K562 (cell line): ENCODE results near the gene TTLL9. TPM values are rescaled to one million over a fixed set of nuclear protein-coding genes. Genes with fewer than 3 reads are reported as not detected.

Experiments
- ATAC-seq: fragments of 200-7000 bp; cut with Tn5 transposase; 3 replicates; pipeline ENCODE4 v1.9.1; 2020; ENCODE audit warnings: moderate library complexity
- BruUV-seq: library from RNA; stranded (reverse); fragments of 400-500 nt; replicated peaks from 2 replicates; lab custom pipeline; 2021; lab: Mats Ljungman, UMichigan
- CTCF ChIA-PET: fragments of 300-600 bp; formaldehyde crosslinking; extraction: SDS; loops from one replicate; lab custom pipeline; 2021; ENCODE audit warnings: low intra/inter-chr PET ratio; lab: Yijun Ruan, JAX
- POLR2A ChIA-PET: fragments of 300-600, 350-650 bp; sonication (Branson Sonifier 250); formaldehyde crosslinking; extraction: SDS; loops from one replicate; lab custom pipeline; 2021; ENCODE audit warnings: antibody characterized with exemption, inconsistent platforms; lab: Yijun Ruan, JAX
- DNase-seq, 4 experiments: peaks; one replicate each; pipeline versions ENCODE4 v3.0.0 to v3.0.0-alpha.2; 2011 to 2018; ENCODE audit warnings: low spot score in 3 of 4, mixed read lengths in 3 of 4; ENCODE audit errors: extremely low read depth in 1 of 4
- FAIRE-seq: peaks from 2 replicates; lab custom pipeline; 2011; peaks lifted over from hg19 to GRCh38; lab: Jason Lieb, UNC
- H2AFZ ChIP-seq: 2 replicates; pipeline ENCODE4 v1.6.0; 2011; ENCODE audit warnings: low read depth, low read length, control low read depth, inconsistent platforms
- H3K27ac ChIP-seq: fragments of 200-600 bp; 3 replicates; pipeline ENCODE4 v1.8.0; 2011; ENCODE audit warnings: low read depth, mild to moderate bottlenecking, control low read depth, inconsistent platforms, low read length, moderate library complexity, mixed read lengths; ENCODE audit errors: extremely low read depth
- H3K27me3 ChIP-seq, 2 experiments: fragments of 300-600 bp in 1 of 2; 2 replicates in 1 of 2; 3 replicates in 1 of 2; pipeline versions ENCODE4 v1.6.0 to v1.8.0; 2011; ENCODE audit warnings: inconsistent platforms in 2 of 2, low read length in 2 of 2, mild to moderate bottlenecking in 1 of 2, mixed read lengths in 1 of 2, moderate library complexity in 1 of 2; ENCODE audit not compliant: control insufficient read depth in 2 of 2, insufficient read depth in 2 of 2
- H3K36me3 ChIP-seq: fragments of 300-600 bp; 3 replicates; pipeline ENCODE4 v1.8.0; 2011; ENCODE audit warnings: mild to moderate bottlenecking, low read length, inconsistent platforms; ENCODE audit not compliant: control insufficient read depth, insufficient read depth
- H3K4me1 ChIP-seq, 2 experiments: fragments of 200-600 bp in 1 of 2; replicated peaks in 1 of 2; 2 replicates in 1 of 2; 3 replicates in 1 of 2; pipeline versions ENCODE4 v1.5.1 to v1.8.0; 2011; ENCODE audit warnings: inconsistent platforms in 2 of 2, low read length in 2 of 2, mild to moderate bottlenecking in 1 of 2, mixed read lengths in 1 of 2, moderate library complexity in 1 of 2; ENCODE audit not compliant: control insufficient read depth in 2 of 2, insufficient read depth in 2 of 2
- H3K4me2 ChIP-seq: 2 replicates; pipeline ENCODE4 v1.6.1; 2011; ENCODE audit warnings: low read length, control low read depth, inconsistent platforms, mixed read lengths; ENCODE audit not compliant: insufficient read depth
- H3K4me3 ChIP-seq: fragments of 200-600 bp; sonication (generic), shearing (Covaris generic); 2 replicates; pipeline ENCODE4 v1.5.1; 2016; ENCODE audit warnings: control low read depth, inconsistent platforms
- H3K79me2 ChIP-seq: fragments of 200-600 bp; 3 replicates; pipeline ENCODE4 v1.8.0; 2011; ENCODE audit warnings: low read length, inconsistent platforms; ENCODE audit not compliant: control insufficient read depth, insufficient read depth
- H3K9ac ChIP-seq, 2 experiments: 2 replicates each; pipeline versions ENCODE4 v1.6.0 to v1.6.1; 2011; ENCODE audit warnings: low read depth in 2 of 2, low read length in 2 of 2, control low read depth in 1 of 2, inconsistent platforms in 1 of 2, mild to moderate bottlenecking in 1 of 2, mixed read lengths in 1 of 2; ENCODE audit not compliant: insufficient read depth in 1 of 2
- H3K9me1 ChIP-seq: one replicate; pipeline ENCODE4 v1.6.0; 2011; ENCODE audit warnings: inconsistent platforms, mild to moderate bottlenecking, low read length, moderate library complexity; ENCODE audit not compliant: control insufficient read depth, insufficient read depth
- H3K9me3 ChIP-seq: replicated peaks from 2 replicates; pipeline ENCODE4 v1.5.1; 2011; ENCODE audit warnings: low read depth, low read length, inconsistent platforms; ENCODE audit not compliant: control insufficient read depth, insufficient read depth
- H4K20me1 ChIP-seq: replicated peaks from 2 replicates; pipeline ENCODE4 v1.6.1; 2011; ENCODE audit warnings: low read length, inconsistent platforms, mixed read lengths; ENCODE audit not compliant: control insufficient read depth, insufficient read depth
- EZH2 ChIP-seq: IDR thresholded peaks from 2 replicates; pipeline ENCODE4 v1.6.1; 2012; ENCODE audit warnings: low read depth, mild to moderate bottlenecking, inconsistent platforms, low read length, borderline replicate concordance
- HDAC8 ChIP-seq: fragments of 450-650 bp; IDR thresholded peaks from 2 replicates; pipeline ENCODE4 v1.6.1; 2016; ENCODE audit warnings: mild to moderate bottlenecking, missing genetic modification characterization, moderate library complexity, missing compliant biosample characterization
- HEY1 ChIP-seq: fragments of 250-450 bp; sonication (Bioruptor Pico); IDR thresholded peaks from 2 replicates; pipeline ENCODE4 v1.5.0; 2020; ENCODE audit warnings: mild to moderate bottlenecking, moderate library complexity, borderline replicate concordance
- MCM5 ChIP-seq: fragments of 450-650 bp; IDR thresholded peaks from 2 replicates; pipeline ENCODE4 v1.6.1; 2016; ENCODE audit warnings: low read depth
- NBN ChIP-seq: fragments of 450-650 bp; IDR thresholded peaks from 2 replicates; pipeline ENCODE4 v1.6.1; 2016; ENCODE audit warnings: low read depth, mild to moderate bottlenecking
- NFIC ChIP-seq: fragments of 450-650 bp; IDR thresholded peaks from 2 replicates; pipeline ENCODE4 v1.6.1; 2017; ENCODE audit warnings: mild to moderate bottlenecking, inconsistent platforms
- NFRKB ChIP-seq: fragments of 450-650 bp; IDR thresholded peaks from 2 replicates; pipeline ENCODE4 v1.6.1; 2016; ENCODE audit warnings: low read depth
- POU5F1 ChIP-seq: fragments of 150-350 bp; IDR thresholded peaks from 2 replicates; pipeline ENCODE4 v1.6.1; 2014; ENCODE audit warnings: borderline replicate concordance, low read length, low read depth, mild to moderate bottlenecking; ENCODE audit not compliant: partially characterized antibody
- PRMT5 ChIP-seq: sonication (generic); formaldehyde crosslinking; IDR thresholded peaks from 2 replicates; pipeline ENCODE4 v1.5.0; 2020; ENCODE audit warnings: missing genetic modification reagents
- RAD21 ChIP-seq, 2 experiments: fragments of 250-450 bp in 1 of 2; fragments of 450-650 bp in 1 of 2; sonication (Bioruptor Pico) in 1 of 2; formaldehyde crosslinking in 1 of 2; IDR thresholded peaks in 1 of 2; conservative IDR thresholded peaks in 1 of 2; 2 replicates each; pipeline versions ENCODE4 v1.4.0 to v1.8.0; 2020 to 2022; ENCODE audit warnings: mild to moderate bottlenecking in 2 of 2, moderate library complexity in 1 of 2
- RBM25 ChIP-seq: fragments of 200-400 bp; formaldehyde crosslinking; IDR thresholded peaks from 2 replicates; pipeline ENCODE4 v1.6.1; 2018; ENCODE audit warnings: low read length, low read depth, moderate library complexity; ENCODE audit not compliant: severe bottlenecking
- ZFP36 ChIP-seq: fragments of 150-350 bp; IDR thresholded peaks from 2 replicates; pipeline ENCODE4 v1.6.1; 2018; ENCODE audit warnings: low read length, low read depth; ENCODE audit not compliant: partially characterized antibody
- ZKSCAN3 ChIP-seq: fragments of 250-450 bp; sonication (Bioruptor Pico); IDR thresholded peaks from 2 replicates; pipeline ENCODE4 v1.4.0; 2020
- WGBS: fragments of 100-300 bp; shearing (Covaris generic); methylation state at CpG from one replicate; pipeline ENCODE4 v1.1.6; 2016; ENCODE audit warnings: low coverage, mixed read lengths; ENCODE audit not compliant: insufficient coverage; ENCODE audit errors: missing lambda C conversion rate; 5-methylcytosine and 5-hydroxymethylcytosine counted together
- in situ Hi-C: fragments of 300-500 bp; cut with MboI; formaldehyde crosslinking; loops from 4 replicates; pipeline ENCODE4 v1.15.0; 2018; ENCODE audit warnings: inconsistent platforms, mixed read lengths
- intact Hi-C: fragments of 100-400 bp; cut with micrococcal nuclease; formaldehyde crosslinking; loops from 2 replicates; pipeline ENCODE4 v1.14.2; 2022
- polyA plus RNA-seq, 8 experiments: library from polyadenylated mRNA; depleted of rRNA in 4 of 8; stranded (reverse) in 5 of 8; unstranded in 3 of 8; fragments of >200 nt; fragmentation: Nextera tagmentation in 2 of 8; fragmentation: Illumina TruSeq in 1 of 8; extraction: Ambion mirVana in 2 of 8; extraction: Trizol in 1 of 8; gene quantifications; 2 replicates each; pipeline versions ENCODE4 v1.2.1 to v1.2.3, GENCODE V29; 2011 to 2014; ENCODE audit warnings: inconsistent platforms in 1 of 8, missing spikeins in 1 of 8
- total RNA-seq, 7 experiments: library from RNA; depleted of rRNA in 6 of 7; stranded (reverse); fragments of >200 nt in 6 of 7; fragmentation: Illumina TruSeq in 2 of 7; extraction: Trizol in 2 of 7; gene quantifications; 2 replicates each; pipeline versions ENCODE4 v1.2.1 to v1.2.3, GENCODE V29; 2011 to 2021; ENCODE audit warnings: low replicate concordance in 1 of 7
- TF ChIP-seq, protein P1 (sequence below): sonication (generic); formaldehyde crosslinking; IDR thresholded peaks from 2 replicates; pipeline ENCODE4 v1.8.0; 2022; ENCODE audit warnings: mild to moderate bottlenecking, low read depth, missing genetic modification reagents
- TF ChIP-seq, protein P2 (sequence below): sonication (generic); formaldehyde crosslinking; IDR thresholded peaks from 2 replicates; pipeline ENCODE4 v1.8.0; 2022; ENCODE audit warnings: mild to moderate bottlenecking, missing genetic modification reagents
- TF ChIP-seq, protein P3 (sequence below): fragments of 450-650 bp; formaldehyde crosslinking; IDR thresholded peaks from 2 replicates; pipeline ENCODE4 v1.4.0; 2020; ENCODE audit warnings: mild to moderate bottlenecking, mixed read lengths

Gene TTLL9
- total and polyA plus RNA-seq, 9 of the 15 experiments (the other 6 are each of a cell fraction or from before 2014, with no cell fraction given) = 0.06 to 0.07 TPM; not detected in 7

DNA sequence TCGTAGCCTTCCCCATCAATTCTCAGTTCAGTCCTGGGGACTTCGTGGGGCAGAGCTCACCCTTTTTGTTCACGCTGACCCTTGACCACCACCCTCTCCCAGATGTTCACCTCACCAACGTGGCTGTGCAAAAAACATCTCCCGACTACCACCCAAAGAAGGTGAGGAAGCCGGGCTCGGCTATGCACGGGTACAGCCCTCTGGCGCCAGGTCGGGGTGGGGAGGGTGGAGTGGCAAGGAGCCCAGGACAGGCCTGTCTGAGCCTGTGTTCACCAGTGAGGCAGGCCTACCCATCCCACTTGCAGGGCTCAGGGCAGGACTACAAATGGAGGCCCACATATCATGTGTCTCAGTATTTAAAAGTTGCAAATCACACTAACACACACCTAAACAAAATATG is 63.3 kb downstream of the TTLL9 start:
- POLR2A ChIA-PET = interaction anchor here (0.6 to 0.7 kb wide), 2 partner anchors 9 to 44 kb away, joined by 3 read pairs; no protein-coding TSS in a partner anchor
- H3K4me2 ChIP-seq = no peak overlapping the region
- no TSS peak for BruUV-seq
- H3K4me3 ChIP-seq = no peak overlapping the region
- no peak for FAIRE-seq
- peaks cover 0 to 3% of the 10 kb centered on the region in 2 experiments; a peak in 1 of 5 replicates for H3K4me1 ChIP-seq
- H3K9ac ChIP-seq = 0 out of 4 replicates have a peak overlapping the region, but pooled peaks of 1 of the 2 experiments have one; percentile 29
- TF ChIP-seq HEY1 (CRISPR knock-in tag) = no peak
- TF ChIP-seq, protein P1, sequence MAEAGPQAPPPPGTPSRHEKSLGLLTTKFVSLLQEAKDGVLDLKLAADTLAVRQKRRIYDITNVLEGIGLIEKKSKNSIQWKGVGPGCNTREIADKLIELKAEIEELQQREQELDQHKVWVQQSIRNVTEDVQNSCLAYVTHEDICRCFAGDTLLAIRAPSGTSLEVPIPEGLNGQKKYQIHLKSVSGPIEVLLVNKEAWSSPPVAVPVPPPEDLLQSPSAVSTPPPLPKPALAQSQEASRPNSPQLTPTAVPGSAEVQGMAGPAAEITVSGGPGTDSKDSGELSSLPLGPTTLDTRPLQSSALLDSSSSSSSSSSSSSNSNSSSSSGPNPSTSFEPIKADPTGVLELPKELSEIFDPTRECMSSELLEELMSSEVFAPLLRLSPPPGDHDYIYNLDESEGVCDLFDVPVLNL = no peak
- TF ChIP-seq NFRKB = no peak
- no peak for TF ChIP-seq EZH2
- TF ChIP-seq ZKSCAN3 (CRISPR knock-in tag) = no peak
- TF ChIP-seq HDAC8 = no peak
- no peak for TF ChIP-seq POU5F1
- no peak for TF ChIP-seq RAD21 (CRISPR knock-in tag; conservative IDR thresholded peaks at IDR 0.05 in 1 of 2, IDR thresholded peaks at IDR 0.05 in 1 of 2)
- TF ChIP-seq ZFP36 = no peak
- TF ChIP-seq PRMT5 (CRISPR knock-in tag) = no peak
- no peak for TF ChIP-seq MCM5
- TF ChIP-seq, protein P2, sequence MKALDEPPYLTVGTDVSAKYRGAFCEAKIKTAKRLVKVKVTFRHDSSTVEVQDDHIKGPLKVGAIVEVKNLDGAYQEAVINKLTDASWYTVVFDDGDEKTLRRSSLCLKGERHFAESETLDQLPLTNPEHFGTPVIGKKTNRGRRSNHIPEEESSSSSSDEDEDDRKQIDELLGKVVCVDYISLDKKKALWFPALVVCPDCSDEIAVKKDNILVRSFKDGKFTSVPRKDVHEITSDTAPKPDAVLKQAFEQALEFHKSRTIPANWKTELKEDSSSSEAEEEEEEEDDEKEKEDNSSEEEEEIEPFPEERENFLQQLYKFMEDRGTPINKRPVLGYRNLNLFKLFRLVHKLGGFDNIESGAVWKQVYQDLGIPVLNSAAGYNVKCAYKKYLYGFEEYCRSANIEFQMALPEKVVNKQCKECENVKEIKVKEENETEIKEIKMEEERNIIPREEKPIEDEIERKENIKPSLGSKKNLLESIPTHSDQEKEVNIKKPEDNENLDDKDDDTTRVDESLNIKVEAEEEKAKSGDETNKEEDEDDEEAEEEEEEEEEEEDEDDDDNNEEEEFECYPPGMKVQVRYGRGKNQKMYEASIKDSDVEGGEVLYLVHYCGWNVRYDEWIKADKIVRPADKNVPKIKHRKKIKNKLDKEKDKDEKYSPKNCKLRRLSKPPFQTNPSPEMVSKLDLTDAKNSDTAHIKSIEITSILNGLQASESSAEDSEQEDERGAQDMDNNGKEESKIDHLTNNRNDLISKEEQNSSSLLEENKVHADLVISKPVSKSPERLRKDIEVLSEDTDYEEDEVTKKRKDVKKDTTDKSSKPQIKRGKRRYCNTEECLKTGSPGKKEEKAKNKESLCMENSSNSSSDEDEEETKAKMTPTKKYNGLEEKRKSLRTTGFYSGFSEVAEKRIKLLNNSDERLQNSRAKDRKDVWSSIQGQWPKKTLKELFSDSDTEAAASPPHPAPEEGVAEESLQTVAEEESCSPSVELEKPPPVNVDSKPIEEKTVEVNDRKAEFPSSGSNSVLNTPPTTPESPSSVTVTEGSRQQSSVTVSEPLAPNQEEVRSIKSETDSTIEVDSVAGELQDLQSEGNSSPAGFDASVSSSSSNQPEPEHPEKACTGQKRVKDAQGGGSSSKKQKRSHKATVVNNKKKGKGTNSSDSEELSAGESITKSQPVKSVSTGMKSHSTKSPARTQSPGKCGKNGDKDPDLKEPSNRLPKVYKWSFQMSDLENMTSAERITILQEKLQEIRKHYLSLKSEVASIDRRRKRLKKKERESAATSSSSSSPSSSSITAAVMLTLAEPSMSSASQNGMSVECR (CRISPR knock-in tag) = no peak
- TF ChIP-seq, protein P3, sequence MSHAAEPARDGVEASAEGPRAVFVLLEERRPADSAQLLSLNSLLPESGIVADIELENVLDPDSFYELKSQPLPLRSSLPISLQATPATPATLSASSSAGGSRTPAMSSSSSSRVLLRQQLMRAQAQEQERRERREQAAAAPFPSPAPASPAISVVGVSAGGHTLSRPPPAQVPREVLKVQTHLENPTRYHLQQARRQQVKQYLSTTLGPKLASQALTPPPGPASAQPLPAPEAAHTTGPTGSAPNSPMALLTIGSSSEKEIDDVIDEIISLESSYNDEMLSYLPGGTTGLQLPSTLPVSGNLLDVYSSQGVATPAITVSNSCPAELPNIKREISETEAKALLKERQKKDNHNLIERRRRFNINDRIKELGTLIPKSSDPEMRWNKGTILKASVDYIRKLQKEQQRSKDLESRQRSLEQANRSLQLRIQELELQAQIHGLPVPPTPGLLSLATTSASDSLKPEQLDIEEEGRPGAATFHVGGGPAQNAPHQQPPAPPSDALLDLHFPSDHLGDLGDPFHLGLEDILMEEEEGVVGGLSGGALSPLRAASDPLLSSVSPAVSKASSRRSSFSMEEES (CRISPR knock-in tag) = no peak
- no peak for TF ChIP-seq NBN
- no peak for TF ChIP-seq NFIC
- TF ChIP-seq RBM25 = no peak
- H3K79me2 ChIP-seq = no peaks in the 10 kb centered on the region
- in situ Hi-C loops (no loop called here), intact Hi-C loops (no loop called here)
- no peak overlapping the region for H3K27ac ChIP-seq
- ATAC-seq = no peak
- no peaks in the 10 kb centered on the region for H3K36me3 ChIP-seq
- CTCF ChIA-PET = no interaction called here
- peaks cover 13% of the 10 kb centered on the region for H4K20me1 ChIP-seq
- WGBS = 18% methylated on average over 10 of the region's 10 CpGs
- H3K9me1 ChIP-seq = no peaks in the 10 kb centered on the region
- H3K9me3 ChIP-seq = no peaks in the 10 kb centered on the region
- DNase-seq = no peak
- no peak overlapping the region for H2AFZ ChIP-seq
- peaks cover 4 to 22% of the 10 kb centered on the region in 2 experiments; a peak in 3 of 5 replicates for H3K27me3 ChIP-seq
